ENCODE data around the gene MAPK12. TPM values are rescaled to one million over a fixed set of nuclear protein-coding genes. Genes with fewer than 3 reads are reported as not detected.
"Not testable (repeated sequence)": the region's sequence is repeated elsewhere in the genome, so short reads cannot be mapped to it uniquely, and the experiment has no call there.

MAPK12 gene
- total and polyA plus RNA-seq, 10 donors: 3.9 to 11.6 (median 7.9) TPM

DNA sequence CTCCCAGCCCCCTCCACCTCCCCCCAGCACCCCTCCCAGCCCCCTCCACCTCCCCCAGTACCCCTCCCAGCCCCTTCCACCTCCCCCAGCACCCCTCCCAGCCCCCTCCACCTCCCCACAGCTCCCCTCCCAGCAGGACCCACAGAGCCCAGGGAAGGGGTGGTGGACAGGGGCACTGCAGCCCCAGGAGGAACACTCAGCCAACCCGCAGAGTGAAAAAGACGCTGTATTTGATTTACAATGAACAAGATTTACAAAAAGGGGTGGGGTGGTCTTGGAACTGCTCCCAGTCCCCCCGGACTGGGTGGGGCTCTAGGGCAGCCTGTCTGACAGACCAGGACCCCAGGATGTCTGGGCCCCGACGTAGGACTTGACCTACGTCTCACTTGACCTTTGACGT lies 13.3 kb upstream of the MAPK12 start:
- Histone ChIP-seq H3K9me3 (no peaks in the 10 kb centered on the region), H3K36me3 (peaks cover 0 to 57% (median 42%) of the 10 kb centered on the region in 6 donors), H3K27ac (peak overlapping the region in 5 of 8 donors; percentile 7 to 59 (median 46)), H3K4me1 (peaks cover 18 to 71% (median 48%) of the 10 kb centered on the region in 6 donors), H3K4me3 (no peak overlapping the region), H3K27me3 (replicated peaks in 1 of 7) (peaks cover 0 to 33% (median 18%) of the 10 kb centered on the region in 7 donors)
- intact Hi-C loops (cut with DNase I; ENCODE audit: low total_unique reads): loop anchor here (5.0 kb wide), 1 partner anchor 53 kb away; the partner anchor contains the start of gene DENND6B
- WGBS, 5 donors: 43 to 84% (median 72%) methylated on average over 6 to 7 of the region's 7 CpGs
- DNase-seq: no peak
- TF ChIP-seq POLR2AphosphoS5 (IDR thresholded peaks at IDR 0.05): no peak
- TF ChIP-seq, protein P1, sequence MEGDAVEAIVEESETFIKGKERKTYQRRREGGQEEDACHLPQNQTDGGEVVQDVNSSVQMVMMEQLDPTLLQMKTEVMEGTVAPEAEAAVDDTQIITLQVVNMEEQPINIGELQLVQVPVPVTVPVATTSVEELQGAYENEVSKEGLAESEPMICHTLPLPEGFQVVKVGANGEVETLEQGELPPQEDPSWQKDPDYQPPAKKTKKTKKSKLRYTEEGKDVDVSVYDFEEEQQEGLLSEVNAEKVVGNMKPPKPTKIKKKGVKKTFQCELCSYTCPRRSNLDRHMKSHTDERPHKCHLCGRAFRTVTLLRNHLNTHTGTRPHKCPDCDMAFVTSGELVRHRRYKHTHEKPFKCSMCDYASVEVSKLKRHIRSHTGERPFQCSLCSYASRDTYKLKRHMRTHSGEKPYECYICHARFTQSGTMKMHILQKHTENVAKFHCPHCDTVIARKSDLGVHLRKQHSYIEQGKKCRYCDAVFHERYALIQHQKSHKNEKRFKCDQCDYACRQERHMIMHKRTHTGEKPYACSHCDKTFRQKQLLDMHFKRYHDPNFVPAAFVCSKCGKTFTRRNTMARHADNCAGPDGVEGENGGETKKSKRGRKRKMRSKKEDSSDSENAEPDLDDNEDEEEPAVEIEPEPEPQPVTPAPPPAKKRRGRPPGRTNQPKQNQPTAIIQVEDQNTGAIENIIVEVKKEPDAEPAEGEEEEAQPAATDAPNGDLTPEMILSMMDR (IDR thresholded peaks at IDR 0.05 in 8 of 11, conservative IDR thresholded peaks at IDR 0.05 in 3 of 11): no peak
- no peak for TF ChIP-seq POLR2A (IDR thresholded peaks at IDR 0.05)

DNA sequence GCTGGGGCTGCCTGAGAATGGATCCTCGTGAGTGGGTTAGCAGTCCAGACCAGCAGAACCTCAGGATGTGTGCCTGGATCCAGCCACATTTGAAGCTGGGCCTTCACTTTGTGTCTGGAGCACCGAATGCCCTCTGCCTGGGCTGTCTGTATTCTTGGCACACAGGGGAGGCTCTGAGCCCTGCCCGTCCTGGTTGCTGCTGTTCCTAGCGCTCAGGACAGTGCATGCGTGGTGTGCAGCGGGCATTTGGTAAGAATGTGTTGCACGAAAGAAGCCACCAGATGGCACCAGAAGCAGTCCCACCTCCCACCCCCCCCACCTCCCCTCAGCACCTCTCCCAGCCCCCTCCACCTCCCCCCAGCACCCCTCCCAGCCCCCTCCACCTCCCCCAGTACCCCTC lies 12.8 kb upstream of the MAPK12 start:
- no peak overlapping the region for H3K4me3 ChIP-seq
- peak overlapping the region in 1 of 8 donors; percentile 26 for H3K27ac ChIP-seq
- intact Hi-C loops (cut with DNase I; ENCODE audit: low total_unique reads): loop anchor here (5.0 kb wide), 1 partner anchor 53 kb away; the partner anchor contains the start of gene DENND6B
- peaks cover 0 to 53% (median 38%) of the 10 kb centered on the region in 6 donors for H3K36me3 ChIP-seq
- no peaks in the 10 kb centered on the region for H3K9me3 ChIP-seq
- H3K4me1 ChIP-seq: peaks cover 18 to 76% (median 53%) of the 10 kb centered on the region in 6 donors
- H3K27me3 ChIP-seq (replicated peaks in 1 of 7): peaks cover 0 to 38% (median 18%) of the 10 kb centered on the region in 7 donors
- DNase-seq: no peak
- 17 to 27% (median 23%) methylated on average over 5 to 7 of the region's 7 CpGs for WGBS, 5 donors
- TF ChIP-seq POLR2AphosphoS5 (IDR thresholded peaks at IDR 0.05) (peak in 1 of 3 donors; percentile 39), POLR2A (IDR thresholded peaks at IDR 0.05) (no peak)
- TF ChIP-seq, protein P1 (IDR thresholded peaks at IDR 0.05 in 8 of 11, conservative IDR thresholded peaks at IDR 0.05 in 3 of 11): peak in 8 of 11 experiments; percentile 13 to 65 (median 46)

DNA sequence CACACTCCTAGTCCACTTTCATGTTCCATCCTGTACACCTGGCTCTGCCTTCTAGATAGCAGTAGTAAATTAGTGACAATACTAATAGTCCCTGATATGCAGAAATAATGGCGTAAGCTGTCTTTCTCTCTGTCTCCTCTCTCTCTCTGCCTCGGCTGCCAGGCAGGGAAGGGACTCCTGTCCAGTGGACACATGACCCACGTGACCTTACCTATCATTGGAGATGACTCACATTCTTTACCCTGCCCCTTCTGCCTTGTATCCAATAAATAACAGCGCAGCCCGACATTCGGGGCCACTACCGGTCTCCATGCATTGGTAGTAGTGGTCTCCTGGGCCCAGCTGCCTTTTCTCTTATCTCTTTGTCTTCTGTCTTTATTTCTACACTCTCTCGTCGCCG lies 12.3 kb upstream of the MAPK12 start:
- intact Hi-C loops (cut with DNase I; ENCODE audit: low total_unique reads): loop anchor here (5.0 kb wide), 1 partner anchor 54 kb away; the partner anchor contains the start of gene DENND6B
- 82 to 89% (median 86%) methylated on average over 10 of the region's 10 CpGs for WGBS, 5 donors
- peaks cover 0 to 43% (median 18%) of the 10 kb centered on the region in 7 donors for H3K27me3 ChIP-seq (replicated peaks in 1 of 7)
- DNase-seq, H3K9me3 ChIP-seq, H3K4me3 ChIP-seq: not testable (repeated sequence)
- H3K36me3 ChIP-seq: peaks cover 0 to 47% (median 32%) of the 10 kb centered on the region in 6 donors
- peak overlapping the region in 1 of 8 donors; percentile 26 for H3K27ac ChIP-seq
- peaks cover 18 to 81% (median 56%) of the 10 kb centered on the region in 6 donors for H3K4me1 ChIP-seq
- peak in 1 of 3 donors; percentile 2 for TF ChIP-seq POLR2AphosphoS5 (IDR thresholded peaks at IDR 0.05)

DNA sequence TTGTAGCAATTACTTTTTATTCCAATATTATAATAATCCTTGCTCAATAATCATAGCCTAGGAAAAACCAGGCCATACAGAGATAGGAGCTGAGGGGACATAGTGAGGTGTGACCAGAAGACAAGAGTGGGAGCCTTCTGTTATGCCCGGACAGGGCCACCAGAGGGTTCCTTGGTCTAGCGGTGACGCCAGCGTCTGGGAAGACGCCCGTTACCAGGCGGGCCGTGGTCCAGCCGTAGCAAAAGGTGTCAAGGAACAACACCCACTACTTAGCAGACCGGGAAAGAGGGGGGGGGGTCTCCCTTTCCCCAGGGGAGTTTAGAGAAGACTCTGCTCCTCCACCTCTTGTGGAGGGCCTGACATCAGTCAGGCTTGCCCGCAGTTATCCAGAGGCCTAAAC lies 11.9 kb upstream of the MAPK12 start:
- WGBS, 5 donors: 52 to 100% (median 67%) methylated on average over 1 to 11 of the region's 11 CpGs
- H3K36me3 ChIP-seq: peaks cover 0 to 43% (median 28%) of the 10 kb centered on the region in 6 donors
- H3K4me1 ChIP-seq: peaks cover 18 to 85% (median 59%) of the 10 kb centered on the region in 6 donors
- not testable (repeated sequence) for H3K27ac ChIP-seq, DNase-seq, H3K4me3 ChIP-seq, H3K9me3 ChIP-seq
- intact Hi-C loops (cut with DNase I; ENCODE audit: low total_unique reads): loop anchor here (5.0 kb wide), 1 partner anchor 54 kb away; the partner anchor contains the start of gene DENND6B
- peaks cover 0 to 47% (median 18%) of the 10 kb centered on the region in 7 donors for H3K27me3 ChIP-seq (replicated peaks in 1 of 7)
